Mucosa of descending colon (tissue), 3 donors: ENCODE results near the gene GNAZ. TPM values are rescaled to one million over a fixed set of nuclear protein-coding genes. Genes with fewer than 3 reads are reported as not detected.

Experiments
- ATAC-seq: fragments of 200-7000 bp; cut with Tn5 transposase; one replicate; pipeline ENCODE4 v1.9.1; 2020; ENCODE audit warnings: mild to moderate bottlenecking, moderate library complexity
- DNase-seq, 3 donors: peaks; one replicate each; pipeline ENCODE4 v3.0.0-alpha.2; 2020
- H3K36me3 ChIP-seq: fragments of 200-600 bp; one replicate; pipeline ENCODE4 v1.8.0; 2021; ENCODE audit warnings: low read depth, mild to moderate bottlenecking
- H3K4me1 ChIP-seq: fragments of 200-600 bp; one replicate; pipeline ENCODE4 v1.8.0; 2021; ENCODE audit warnings: low read depth, mild to moderate bottlenecking
- H3K4me3 ChIP-seq: fragments of 200-600 bp; one replicate; pipeline ENCODE4 v1.8.0; 2021; ENCODE audit warnings: mild to moderate bottlenecking
- H3K9me3 ChIP-seq: fragments of 200-600 bp; one replicate; pipeline ENCODE4 v1.8.0; 2021; ENCODE audit warnings: mild to moderate bottlenecking
- intact Hi-C, 2 donors: fragments of 100-400 bp; cut with DNase I in 1 of 2; cut with micrococcal nuclease in 1 of 2; formaldehyde crosslinking; loops; one replicate each; pipeline versions ENCODE4 v1.11.0 to v1.11.1; 2022; cut with DNase I, micrococcal nuclease
- total RNA-seq, 3 donors: library from RNA; stranded (reverse); fragmentation: NEBNext Ultra II Directional in 2 of 3; extraction: Animal tissue kit (Norgen Biotek cat#: 25700) in 2 of 3; gene quantifications; one replicate each; pipeline versions ENCODE4 v1.2.1 to v1.2.4, GENCODE V29; 2021 to 2023
- TF ChIP-seq, protein P1 (sequence below): fragments of 200-600 bp; IDR thresholded peaks from one replicate; pipeline ENCODE4 v1.8.0; 2022; ENCODE audit warnings: antibody characterized with exemption, mild to moderate bottlenecking
- donor health status: DM: no; HTN: no; CAD: no; lungs with moderate emphysema.
- donor health status: DM: no; HTN: no; CAD: no.
- donor health status: DM: no; HTN: yes; CAD: no.

The GNAZ gene
- total RNA-seq, 3 donors from 2014 or later = 0.96 to 25.1 (median 1.7) TPM

DNA sequence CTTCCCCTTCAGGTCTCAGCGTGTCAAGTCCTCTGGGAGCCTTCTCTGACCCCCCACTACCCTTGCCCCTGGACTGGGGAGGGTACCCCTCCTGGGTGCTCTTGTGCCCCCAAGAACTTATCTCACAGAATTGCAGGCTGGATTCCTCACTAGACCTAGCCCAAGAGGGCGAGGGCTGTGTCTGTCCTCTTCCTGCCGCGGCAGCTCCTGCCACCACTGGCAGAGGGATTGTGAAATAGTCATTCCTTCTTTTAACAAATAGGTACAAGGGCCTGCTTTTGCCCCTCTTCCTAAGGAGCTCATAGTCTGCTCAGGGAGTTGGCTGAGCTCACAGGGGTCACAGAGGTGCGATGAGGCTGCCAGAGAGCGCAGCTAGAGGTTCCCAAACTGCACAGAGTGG, 80.4 kb downstream of the GNAZ start:
- ATAC-seq = no peak

DNA sequence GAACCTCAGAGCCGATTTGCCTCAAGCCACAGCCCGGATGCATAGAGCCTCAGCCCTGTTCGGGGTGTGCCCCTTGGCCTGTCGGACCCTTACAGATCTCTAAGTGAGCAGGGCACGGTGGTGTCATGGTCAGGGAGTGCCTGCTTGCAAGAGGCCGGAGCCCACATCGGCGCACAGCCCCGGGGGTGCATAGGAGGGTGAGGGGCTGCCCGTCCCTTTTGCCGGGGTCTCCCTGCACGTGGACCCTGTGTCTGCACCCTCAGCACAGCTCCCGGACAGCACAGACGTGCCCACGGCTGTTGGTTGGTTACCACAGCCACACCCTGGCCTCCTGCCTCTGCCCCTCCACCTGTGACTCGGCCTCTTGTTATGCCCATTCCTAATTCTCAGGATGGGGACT, 81.5 kb downstream of the GNAZ start:
- Histone ChIP-seq H3K4me1 (no peaks in the 10 kb centered on the region), H3K9me3 (no peaks in the 10 kb centered on the region), H3K36me3 (no peaks in the 10 kb centered on the region), H3K4me3 (no peak overlapping the region)
- intact Hi-C loops = no loop called here
- DNase-seq (peak in 1 of 3 donors; percentile 45), ATAC-seq (no peak)
- TF ChIP-seq, protein P1, sequence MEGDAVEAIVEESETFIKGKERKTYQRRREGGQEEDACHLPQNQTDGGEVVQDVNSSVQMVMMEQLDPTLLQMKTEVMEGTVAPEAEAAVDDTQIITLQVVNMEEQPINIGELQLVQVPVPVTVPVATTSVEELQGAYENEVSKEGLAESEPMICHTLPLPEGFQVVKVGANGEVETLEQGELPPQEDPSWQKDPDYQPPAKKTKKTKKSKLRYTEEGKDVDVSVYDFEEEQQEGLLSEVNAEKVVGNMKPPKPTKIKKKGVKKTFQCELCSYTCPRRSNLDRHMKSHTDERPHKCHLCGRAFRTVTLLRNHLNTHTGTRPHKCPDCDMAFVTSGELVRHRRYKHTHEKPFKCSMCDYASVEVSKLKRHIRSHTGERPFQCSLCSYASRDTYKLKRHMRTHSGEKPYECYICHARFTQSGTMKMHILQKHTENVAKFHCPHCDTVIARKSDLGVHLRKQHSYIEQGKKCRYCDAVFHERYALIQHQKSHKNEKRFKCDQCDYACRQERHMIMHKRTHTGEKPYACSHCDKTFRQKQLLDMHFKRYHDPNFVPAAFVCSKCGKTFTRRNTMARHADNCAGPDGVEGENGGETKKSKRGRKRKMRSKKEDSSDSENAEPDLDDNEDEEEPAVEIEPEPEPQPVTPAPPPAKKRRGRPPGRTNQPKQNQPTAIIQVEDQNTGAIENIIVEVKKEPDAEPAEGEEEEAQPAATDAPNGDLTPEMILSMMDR = no peak

More for the DNA sequence above, 80.4 kb downstream of the GNAZ start:
- no peaks in the 10 kb centered on the region for H3K36me3 ChIP-seq
- DNase-seq = no peak
- no peak overlapping the region for H3K4me3 ChIP-seq
- H3K4me1 ChIP-seq = no peaks in the 10 kb centered on the region
- intact Hi-C loops = no loop called here
- no peaks in the 10 kb centered on the region for H3K9me3 ChIP-seq
- TF ChIP-seq, protein P1 = no peak

DNA sequence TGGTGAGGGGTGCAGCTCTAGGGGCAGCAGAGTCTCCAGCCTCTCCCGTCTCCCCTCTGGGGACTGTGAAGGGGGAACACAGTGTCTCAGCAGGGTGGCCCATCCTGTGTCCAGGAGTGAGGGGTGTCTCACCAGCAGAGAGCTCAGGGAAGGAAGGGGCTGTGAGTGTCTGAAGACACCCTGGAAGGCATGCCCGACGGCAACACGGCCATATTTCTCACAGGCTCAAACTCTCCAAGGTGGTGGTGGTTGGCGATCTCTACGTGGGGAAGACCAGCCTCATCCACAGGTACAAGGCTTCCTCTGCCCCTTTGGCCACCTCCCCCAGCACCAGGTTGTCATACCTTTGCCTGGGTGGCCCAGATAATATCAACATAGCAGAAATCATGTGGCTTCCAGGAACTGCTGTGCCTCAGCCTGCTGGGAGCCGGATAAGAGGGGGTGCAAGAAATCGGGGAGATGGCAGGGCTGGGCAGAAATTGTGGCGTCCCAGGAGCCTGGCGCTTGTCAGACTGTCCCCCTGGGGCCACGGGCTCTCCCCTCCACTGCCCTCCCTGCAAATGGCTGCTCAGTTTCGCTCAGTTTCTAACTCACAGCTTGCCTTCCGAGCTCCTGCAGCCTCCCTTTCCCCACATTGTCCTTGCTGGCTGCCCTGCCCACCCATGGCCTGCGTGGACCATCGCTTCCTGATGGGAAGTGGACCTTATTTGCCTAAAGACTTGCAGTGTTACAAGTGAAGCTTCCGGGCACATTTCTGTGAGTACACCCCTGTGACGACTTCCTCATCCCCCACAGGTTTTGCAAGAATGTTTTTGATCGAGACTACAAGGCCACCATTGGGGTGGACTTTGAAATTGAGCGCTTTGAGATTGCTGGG, 82.2 kb downstream of the GNAZ start:
- DNase-seq (peak in 1 of 3 donors; percentile 38), ATAC-seq (peak; percentile 17)
- H3K4me1 ChIP-seq = peaks cover 2% of the 10 kb centered on the region
- no peaks in the 10 kb centered on the region for H3K36me3 ChIP-seq
- TF ChIP-seq, protein P1 = no peak
- intact Hi-C loops = no loop called here
- no peak overlapping the region for H3K4me3 ChIP-seq
- H3K9me3 ChIP-seq = no peaks in the 10 kb centered on the region

DNA sequence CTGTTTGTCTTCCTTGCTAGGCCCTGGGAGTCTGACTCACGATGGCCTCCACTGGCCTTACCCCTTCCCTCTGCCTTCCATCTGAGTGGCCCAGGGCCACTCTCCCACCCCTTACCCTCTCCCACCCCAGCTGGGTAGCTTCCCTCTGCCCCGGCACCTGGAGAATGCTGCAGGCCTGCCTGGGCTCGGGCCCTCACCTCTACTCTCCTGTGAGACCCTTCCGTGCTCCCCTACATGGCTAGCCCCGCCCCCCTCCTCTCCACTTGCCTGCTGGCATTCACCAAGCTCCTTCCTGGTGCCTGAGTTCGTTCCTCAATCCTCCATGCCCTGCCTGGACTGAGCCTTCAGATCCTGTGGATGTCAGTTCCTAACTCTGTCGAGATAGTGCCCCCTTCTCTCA, 83.7 kb downstream of the GNAZ start:
- peaks cover 4% of the 10 kb centered on the region for H3K4me1 ChIP-seq
- no peak overlapping the region for H3K4me3 ChIP-seq
- H3K9me3 ChIP-seq = no peaks in the 10 kb centered on the region
- ATAC-seq (no peak), DNase-seq (no peak)
- intact Hi-C loops = no loop called here
- H3K36me3 ChIP-seq = no peaks in the 10 kb centered on the region
- TF ChIP-seq, protein P1 = no peak

DNA sequence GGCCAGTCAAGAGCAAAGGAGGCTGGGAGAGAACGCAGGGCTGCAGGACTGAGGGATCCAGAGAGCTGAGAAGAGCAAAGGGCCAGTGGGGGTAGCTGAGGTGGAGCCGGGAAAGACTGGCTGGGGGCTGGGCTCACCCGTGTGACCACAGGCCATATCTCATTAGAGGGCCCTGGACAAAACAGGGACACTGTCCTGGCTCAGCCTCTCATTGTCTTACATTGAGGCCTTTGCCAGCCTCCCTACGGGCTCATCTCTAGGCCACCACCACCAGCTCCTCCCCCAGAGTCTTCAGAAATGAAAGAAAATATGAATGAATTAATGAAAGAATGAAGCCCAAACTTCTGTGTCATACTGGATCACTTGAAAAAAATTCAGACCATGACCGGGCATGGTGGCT, 84.1 kb downstream of the GNAZ start:
- Histone ChIP-seq H3K4me3 (no peak overlapping the region), H3K36me3 (no peaks in the 10 kb centered on the region), H3K9me3 (no peaks in the 10 kb centered on the region), H3K4me1 (peaks cover 4% of the 10 kb centered on the region)
- intact Hi-C loops = no loop called here
- no peak for ATAC-seq
- no peak for DNase-seq
- TF ChIP-seq, protein P1 = no peak
